ENCODE measurements around the gene KCNH6. TPM values are rescaled to one million over a fixed set of nuclear protein-coding genes. Genes with fewer than 3 reads are reported as not detected.

The KCNH6 gene
- polyA plus RNA-seq, 3 donors, result not detected

DNA sequence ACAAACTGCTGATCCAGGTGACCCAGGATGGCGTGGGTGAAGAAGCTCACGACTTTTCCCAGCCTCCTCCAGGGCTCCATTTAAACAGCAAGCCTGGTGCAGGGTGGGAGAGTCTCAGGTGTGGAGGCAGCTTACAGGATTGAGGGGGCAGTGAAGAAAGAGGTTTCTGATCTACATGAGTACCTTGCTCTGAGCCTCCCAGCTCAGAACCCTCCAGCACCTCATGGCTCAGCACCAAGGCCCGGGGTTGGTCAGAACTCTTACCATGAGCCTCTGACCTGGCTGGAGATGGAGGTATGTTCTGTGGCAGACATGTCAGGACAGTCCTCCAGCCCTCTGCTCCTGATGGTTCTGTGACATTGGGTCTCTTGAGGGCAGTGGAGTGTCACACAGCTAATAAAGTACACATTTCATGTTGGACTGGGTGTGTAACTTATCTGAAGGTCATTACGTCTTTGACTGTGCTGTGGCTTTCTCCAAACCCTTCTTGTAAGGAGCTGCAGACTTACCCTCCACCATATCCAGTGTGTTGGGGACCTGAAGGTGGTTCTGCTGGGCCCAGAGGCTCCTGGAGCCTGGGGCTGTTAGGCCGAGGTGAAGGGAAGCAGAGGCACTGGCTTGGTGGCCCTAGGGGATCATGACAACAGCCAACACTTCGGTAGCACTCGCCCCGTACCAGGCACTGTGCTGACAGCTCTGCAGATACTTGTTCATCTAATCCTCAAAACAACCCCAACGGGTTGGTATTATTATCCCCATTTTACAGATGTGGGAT, 23.3 kb downstream of the KCNH6 start:
- Mint-ChIP-seq H3K27ac (no peak overlapping the region), H3K27me3 (ENCODE audit: low read depth in 3 of 3) (peaks cover 0 to 6% (median 5%) of the 10 kb centered on the region in 3 donors), H3K36me3 (no peaks in the 10 kb centered on the region), H3K4me3 (no peak overlapping the region), H3K9me3 (peaks cover 0 to 2% (median 0%) of the 10 kb centered on the region in 7 donors), H3K4me1 (peaks cover 15% of the 10 kb centered on the region)
- no peak overlapping the region for H3K4me3 ChIP-seq (replicated peaks in 1 of 3; ENCODE audit: low read depth in 2 of 3, low read length in 3 of 3)
- peaks cover 21% of the 10 kb centered on the region for H3K79me2 ChIP-seq (ENCODE audit: insufficient read depth, low read length)
- H3K4me2 ChIP-seq (replicated peaks; ENCODE audit: extremely low read depth, low read length, poor library complexity, severe bottlenecking), result no peak overlapping the region
- H2AFZ ChIP-seq (ENCODE audit: insufficient read depth, low read depth, low read length, poor library complexity, severe bottlenecking), result no peak overlapping the region
- H4K20me1 ChIP-seq (ENCODE audit: insufficient read depth, low read length), result peaks cover 4% of the 10 kb centered on the region
- TF ChIP-seq CTCF (IDR thresholded peaks at IDR 0.05), result no peak
- no peak overlapping the region for H3K9ac ChIP-seq (ENCODE audit: insufficient read depth, low read length, poor library complexity, severe bottlenecking)
- H3K27me3 ChIP-seq (ENCODE audit: control insufficient read depth in 2 of 2, insufficient read depth in 2 of 2, low read length in 2 of 2), result no peaks in the 10 kb centered on the region
- H3K4me1 ChIP-seq (ENCODE audit: control insufficient read depth in 1 of 2, insufficient read depth in 2 of 2, low read length in 2 of 2), result peaks cover 14 to 19% of the 10 kb centered on the region in 2 donors
- no peaks in the 10 kb centered on the region for H3K9me3 ChIP-seq (replicated peaks in 1 of 2; ENCODE audit: control insufficient read depth in 1 of 2, insufficient read depth in 1 of 2, low read length in 2 of 2)
- intact Hi-C loops (cut with micrococcal nuclease), result loop anchor here (10.0 kb wide), 2 partner anchors 92 to 102 kb away; partner anchors contain the start of gene CYB561 (in 1 of the 2)
- DNase-seq, result no peak
- 90% methylated on average over 1 of the region's 9 CpGs for WGBS (ENCODE audit: insufficient coverage)
- H3K27ac ChIP-seq (ENCODE audit: low read depth in 1 of 2, low read length in 2 of 2), result no peak overlapping the region
- no peaks in the 10 kb centered on the region for H3K36me3 ChIP-seq (replicated peaks in 1 of 2; ENCODE audit: control insufficient read depth in 1 of 2, insufficient read depth in 2 of 2, low read length in 2 of 2)

GRCh38 chr17:63547083-63547523, 23.9 kb downstream of the KCNH6 start:
- Mint-ChIP-seq H3K36me3 (no peaks in the 10 kb centered on the region), H3K27me3 (ENCODE audit: low read depth in 3 of 3) (peaks cover 0 to 5% (median 5%) of the 10 kb centered on the region in 3 donors), H3K4me3 (no peak overlapping the region), H3K9me3 (no peaks in the 10 kb centered on the region), H3K4me1 (peaks cover 20% of the 10 kb centered on the region), H3K27ac (no peak overlapping the region)
- Histone ChIP-seq H3K79me2 (ENCODE audit: insufficient read depth, low read length) (peaks cover 27% of the 10 kb centered on the region), H2AFZ (ENCODE audit: insufficient read depth, low read depth, low read length, poor library complexity, severe bottlenecking) (no peak overlapping the region), H3K4me3 (replicated peaks in 1 of 3; ENCODE audit: low read depth in 2 of 3, low read length in 3 of 3) (no peak overlapping the region), H3K9me3 (replicated peaks in 1 of 2; ENCODE audit: control insufficient read depth in 1 of 2, insufficient read depth in 1 of 2, low read length in 2 of 2) (no peaks in the 10 kb centered on the region), H3K4me1 (ENCODE audit: control insufficient read depth in 1 of 2, insufficient read depth in 2 of 2, low read length in 2 of 2) (peaks cover 20 to 25% of the 10 kb centered on the region in 2 donors), H3K4me2 (replicated peaks; ENCODE audit: extremely low read depth, low read length, poor library complexity, severe bottlenecking) (no peak overlapping the region), H3K36me3 (replicated peaks in 1 of 2; ENCODE audit: control insufficient read depth in 1 of 2, insufficient read depth in 2 of 2, low read length in 2 of 2) (no peaks in the 10 kb centered on the region), H3K27me3 (ENCODE audit: control insufficient read depth in 2 of 2, insufficient read depth in 2 of 2, low read length in 2 of 2) (no peaks in the 10 kb centered on the region), H3K9ac (ENCODE audit: insufficient read depth, low read length, poor library complexity, severe bottlenecking) (no peak overlapping the region), H4K20me1 (ENCODE audit: insufficient read depth, low read length) (peaks cover 10% of the 10 kb centered on the region), H3K27ac (ENCODE audit: low read depth in 1 of 2, low read length in 2 of 2) (no peak overlapping the region)
- intact Hi-C loops (cut with micrococcal nuclease), result loop anchor here (10.0 kb wide), 2 partner anchors 92 to 102 kb away; partner anchors contain the start of gene CYB561 (in 1 of the 2)
- no peak for TF ChIP-seq CTCF (IDR thresholded peaks at IDR 0.05)
- DNase-seq, result no peak
- WGBS (ENCODE audit: insufficient coverage), result 100% methylated on average over 1 of the region's 5 CpGs

Data from CD14-positive monocyte (primary cell).